GM18873 (cell line): ENCODE data around the gene SLC29A1.

Experiments
- ATAC-seq: cut with Tn5 transposase; IDR thresholded peaks from one replicate; pipeline ENCODE4 v1.9.1; 2021; ENCODE audit warnings: mild to moderate bottlenecking, moderate library complexity, moderate number of reproducible peaks; ENCODE audit not compliant: unreplicated experiment, low FRiP score

Gene SLC29A1

DNA sequence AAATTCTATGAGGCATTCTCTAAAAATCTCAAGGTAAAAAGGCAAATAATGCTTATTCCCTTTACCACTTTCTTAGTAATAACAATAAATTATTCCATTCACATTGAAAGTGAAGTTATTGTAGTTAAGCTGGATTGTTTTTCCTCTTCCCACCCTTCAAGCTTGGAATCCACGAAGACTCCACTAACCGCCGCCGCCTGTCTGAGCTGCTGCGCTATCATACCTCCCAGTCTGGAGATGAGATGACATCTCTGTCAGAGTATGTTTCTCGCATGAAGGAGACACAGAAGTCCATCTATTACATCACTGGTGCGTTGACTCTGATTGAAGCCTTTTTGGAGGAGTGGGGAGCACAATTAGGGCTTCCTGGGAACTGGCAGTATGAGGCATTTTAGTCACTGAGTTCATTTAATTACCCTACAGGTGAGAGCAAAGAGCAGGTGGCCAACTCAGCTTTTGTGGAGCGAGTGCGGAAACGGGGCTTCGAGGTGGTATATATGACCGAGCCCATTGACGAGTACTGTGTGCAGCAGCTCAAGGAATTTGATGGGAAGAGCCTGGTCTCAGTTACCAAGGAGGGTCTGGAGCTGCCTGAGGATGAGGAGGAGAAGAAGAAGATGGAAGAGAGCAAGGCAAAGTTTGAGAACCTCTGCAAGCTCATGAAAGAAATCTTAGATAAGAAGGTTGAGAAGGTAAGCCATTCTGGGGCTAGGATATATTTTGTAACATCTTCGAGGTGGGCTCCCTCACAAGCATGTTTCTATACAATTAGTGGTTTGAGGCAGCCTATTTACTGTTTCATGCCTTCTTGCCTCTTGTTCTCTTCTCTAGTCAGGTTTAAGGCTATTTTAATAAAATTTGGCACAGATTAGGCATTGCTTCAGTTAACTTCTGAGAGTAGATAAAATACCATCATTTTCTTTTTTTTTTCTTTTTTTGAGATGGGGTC, 28.5 kb downstream of the SLC29A1 start:
- ATAC-seq = no peak

DNA sequence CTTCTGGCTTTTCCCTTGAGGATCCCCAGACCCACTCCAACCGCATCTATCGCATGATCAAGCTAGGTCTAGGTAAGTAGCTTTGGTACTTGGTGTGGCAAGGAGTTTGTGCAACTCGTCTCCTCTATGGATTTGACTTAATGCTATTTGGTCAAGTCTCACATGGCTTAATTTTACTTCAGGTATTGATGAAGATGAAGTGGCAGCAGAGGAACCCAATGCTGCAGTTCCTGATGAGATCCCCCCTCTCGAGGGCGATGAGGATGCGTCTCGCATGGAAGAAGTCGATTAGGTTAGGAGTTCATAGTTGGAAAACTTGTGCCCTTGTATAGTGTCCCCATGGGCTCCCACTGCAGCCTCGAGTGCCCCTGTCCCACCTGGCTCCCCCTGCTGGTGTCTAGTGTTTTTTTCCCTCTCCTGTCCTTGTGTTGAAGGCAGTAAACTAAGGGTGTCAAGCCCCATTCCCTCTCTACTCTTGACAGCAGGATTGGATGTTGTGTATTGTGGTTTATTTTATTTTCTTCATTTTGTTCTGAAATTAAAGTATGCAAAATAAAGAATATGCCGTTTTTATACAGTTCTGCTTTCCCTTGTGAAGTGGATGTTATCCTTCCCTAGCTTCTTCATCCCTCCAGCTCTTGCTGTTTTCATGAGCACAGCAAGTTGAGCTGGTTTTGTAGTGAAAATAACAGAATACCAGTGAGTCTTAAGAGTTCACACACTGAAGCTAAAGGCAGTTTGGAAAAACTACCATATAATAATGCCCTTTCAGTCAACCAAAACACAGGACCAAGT, 30.1 kb downstream of the SLC29A1 start:
- ATAC-seq = no peak

DNA sequence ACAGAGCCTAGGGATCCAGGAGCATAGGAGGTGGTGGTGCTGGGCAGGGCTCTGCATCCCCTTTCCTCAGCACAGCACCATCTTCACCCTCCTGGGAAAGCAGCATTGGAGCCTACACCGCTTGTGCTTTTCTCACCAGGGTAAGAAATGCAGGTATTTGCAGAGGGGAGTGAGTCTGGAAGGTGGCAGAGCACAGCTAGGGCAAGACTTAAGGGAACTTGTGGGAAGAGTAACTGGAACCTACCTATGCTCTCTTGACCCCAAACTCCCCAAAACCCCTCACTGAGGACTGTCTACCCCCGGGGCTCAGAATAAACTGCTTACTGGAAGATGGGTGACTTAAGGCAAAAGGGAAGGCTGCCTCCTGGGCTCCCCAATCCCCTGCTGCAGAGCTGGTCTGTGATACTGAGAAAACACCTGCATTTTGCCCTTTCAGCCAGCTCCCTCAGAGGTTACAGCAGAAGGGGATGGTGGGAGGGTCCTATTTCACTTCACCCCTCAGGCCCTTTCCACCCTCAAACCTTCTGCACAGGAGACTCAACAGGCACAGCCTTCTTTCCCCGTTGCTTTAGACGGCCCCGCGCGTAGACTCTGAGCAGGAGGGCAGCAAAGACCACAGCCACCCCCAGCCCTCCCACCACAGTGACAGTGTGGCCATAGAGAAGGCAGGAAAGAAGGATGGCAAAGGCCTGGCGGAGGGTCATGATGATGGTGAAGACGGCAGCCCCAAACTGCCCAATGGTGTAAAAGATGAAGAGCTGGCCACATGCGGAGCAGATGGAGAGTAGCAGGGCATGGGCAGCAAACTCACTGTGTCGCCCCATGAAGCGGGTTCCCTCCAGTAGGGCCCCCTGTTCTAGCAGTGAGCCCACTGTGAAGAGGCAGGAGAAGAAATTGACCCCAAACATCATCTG, 31.1 kb downstream of the SLC29A1 start:
- no peak for ATAC-seq

DNA sequence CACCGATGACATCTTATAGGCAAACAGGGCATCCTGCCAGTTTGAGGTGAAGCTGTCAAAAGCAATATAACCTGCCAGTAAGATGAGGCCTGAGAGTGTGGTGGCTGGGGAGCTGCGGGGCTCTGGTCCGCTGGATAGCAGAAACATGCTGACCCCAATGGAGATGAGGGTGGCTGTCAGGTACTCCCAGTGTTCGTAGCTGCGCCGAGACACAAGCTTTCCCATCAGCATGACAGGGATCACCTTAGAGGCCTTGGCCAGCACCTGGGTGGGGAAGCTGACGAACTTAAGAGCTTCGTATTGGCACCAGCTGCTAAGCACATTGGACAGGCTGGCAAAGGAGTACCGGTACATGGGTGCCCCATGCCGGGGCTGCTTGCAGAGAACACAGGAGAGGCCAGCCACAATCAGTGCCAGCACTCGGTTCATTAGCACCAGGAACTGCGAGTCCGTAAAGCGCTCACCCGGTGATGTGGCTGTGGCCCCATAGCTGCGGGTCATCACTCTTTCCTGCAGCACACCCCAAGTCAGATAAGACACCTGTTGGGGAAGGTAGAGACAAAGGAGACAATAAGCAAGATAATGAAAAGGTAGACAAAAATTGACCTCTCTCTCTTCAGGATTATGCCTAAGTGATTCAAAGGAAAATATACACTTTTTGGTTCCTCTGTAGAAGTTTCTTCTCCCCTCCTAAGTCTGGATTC, 31.9 kb downstream of the SLC29A1 start:
- ATAC-seq = no peak

DNA sequence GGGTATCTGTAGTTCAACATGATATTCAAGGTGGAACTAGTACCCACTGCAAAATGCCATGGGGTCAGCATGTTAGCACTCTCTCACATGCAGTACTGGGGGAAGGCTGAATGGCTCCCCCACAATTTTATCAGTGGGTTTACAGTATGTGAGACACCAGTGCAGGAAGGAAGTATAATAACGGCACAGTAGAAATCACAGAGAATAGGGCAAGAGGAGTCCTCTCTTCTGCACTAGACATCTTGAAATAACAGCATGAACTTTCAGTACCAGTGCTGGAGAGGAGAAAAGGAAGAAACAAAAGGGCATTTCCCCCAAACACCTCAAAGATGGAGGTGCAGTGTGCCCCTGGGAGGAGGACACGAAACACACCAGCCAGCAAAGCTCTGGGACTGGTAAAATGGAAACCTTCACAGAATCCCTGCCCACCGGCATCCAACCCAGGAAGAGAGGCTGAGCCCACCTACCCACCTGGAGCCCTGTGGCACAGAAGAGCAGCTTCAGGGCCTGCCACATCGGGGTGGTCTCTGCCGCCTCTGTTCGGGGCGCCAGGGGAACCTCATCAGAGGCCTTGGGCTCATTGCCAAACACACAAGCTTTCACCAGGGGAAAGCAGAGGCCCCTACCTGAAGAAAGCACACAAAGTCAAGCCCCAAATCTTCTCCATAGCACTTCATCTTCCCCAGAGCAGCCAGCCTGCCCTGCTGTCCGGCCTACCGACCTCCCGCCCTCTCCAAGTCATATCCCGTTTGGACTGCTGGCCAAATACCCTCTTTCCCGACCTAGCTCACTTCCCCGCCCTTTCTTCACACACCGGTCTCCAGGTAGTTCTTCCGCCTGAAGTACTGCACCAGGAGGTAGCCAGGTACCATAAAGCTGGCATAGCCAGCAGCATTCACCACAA, 32.7 kb downstream of the SLC29A1 start:
- ATAC-seq = no peak

DNA sequence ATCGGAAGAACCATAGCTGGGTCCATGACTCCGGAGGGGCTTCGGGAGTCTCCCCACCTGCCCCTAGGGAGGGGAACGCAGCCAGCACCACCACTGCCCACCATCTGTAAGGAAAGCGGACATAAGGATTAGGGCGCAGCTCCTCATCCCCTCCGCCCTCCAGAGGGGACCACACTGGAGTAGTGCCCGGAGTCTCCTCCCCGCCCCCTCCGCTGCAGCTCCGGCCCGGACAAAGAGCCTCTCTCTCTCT, 33.3 kb downstream of the SLC29A1 start:
- ATAC-seq = no peak

DNA sequence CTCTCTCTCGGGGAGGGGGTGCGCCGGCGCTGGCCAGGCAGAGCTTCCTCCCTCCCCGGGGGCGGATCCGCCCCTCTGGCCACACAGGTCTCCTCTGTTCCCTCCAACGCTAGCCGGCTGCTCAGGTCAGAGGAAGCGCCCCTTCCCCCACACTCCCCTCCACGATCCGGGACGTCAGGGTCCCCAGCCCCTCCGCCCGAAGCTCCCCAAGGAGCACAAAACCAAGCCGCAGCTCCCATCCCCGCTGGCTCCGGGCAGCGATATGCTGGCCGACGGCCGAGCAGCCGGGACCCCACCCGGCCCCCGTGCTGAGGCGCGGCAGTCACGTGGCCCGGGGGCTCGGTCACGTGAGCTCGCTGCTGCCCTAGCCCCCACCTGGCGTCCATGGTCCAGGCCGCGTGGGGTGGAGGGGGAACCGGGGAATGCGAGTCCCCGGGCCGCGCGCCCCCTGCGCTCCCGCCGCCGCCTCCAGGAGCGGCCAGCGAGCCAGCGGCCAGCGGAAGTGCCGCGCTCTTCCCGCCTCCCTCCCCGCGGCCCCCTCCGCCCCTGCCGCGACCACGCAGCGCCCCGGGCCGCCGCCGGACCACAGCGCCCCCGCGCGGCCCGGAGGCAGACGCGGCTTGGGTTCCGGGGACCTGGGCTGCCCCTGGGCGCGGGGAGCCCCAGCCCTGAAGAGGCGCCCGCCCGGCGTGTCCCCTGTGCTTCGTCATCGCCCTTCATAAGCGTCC, 33.8 kb downstream of the SLC29A1 start, which contains the start of gene SLC35B2:
Gene SLC35B2, minus strand, starts transcription at position 504 of the 728 bp plus-strand sequence. Its CDS starts 118 bp downstream, at position 386.
- no peak for ATAC-seq

DNA sequence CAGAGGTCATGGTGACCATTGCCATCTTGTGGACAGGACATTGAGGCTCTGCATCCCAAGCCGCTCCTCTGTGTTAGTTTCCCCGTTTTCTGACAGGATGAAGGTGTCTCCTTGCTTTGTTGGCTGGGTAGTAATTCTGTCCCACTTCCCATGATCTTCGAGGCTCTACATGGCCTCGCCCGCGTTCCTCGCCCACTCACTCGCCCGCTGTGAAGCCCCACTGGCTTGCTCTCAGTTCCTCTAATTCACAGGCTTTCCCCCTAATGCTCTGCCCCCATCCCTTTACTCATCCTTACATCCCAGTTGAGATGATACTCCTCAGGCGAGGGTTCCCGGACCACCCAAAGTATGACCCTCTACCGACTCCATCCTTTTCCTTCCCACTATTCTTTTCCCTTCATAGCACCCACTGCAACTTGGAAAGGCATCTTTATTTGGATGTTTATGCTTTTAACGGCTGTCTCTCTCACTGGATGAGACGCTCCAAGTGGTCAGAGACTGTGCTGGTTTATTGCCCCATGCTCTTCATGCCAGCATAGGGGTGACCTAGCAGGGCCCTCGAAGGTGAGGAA, 34.4 kb downstream of the SLC29A1 start:
- ATAC-seq = no peak

DNA sequence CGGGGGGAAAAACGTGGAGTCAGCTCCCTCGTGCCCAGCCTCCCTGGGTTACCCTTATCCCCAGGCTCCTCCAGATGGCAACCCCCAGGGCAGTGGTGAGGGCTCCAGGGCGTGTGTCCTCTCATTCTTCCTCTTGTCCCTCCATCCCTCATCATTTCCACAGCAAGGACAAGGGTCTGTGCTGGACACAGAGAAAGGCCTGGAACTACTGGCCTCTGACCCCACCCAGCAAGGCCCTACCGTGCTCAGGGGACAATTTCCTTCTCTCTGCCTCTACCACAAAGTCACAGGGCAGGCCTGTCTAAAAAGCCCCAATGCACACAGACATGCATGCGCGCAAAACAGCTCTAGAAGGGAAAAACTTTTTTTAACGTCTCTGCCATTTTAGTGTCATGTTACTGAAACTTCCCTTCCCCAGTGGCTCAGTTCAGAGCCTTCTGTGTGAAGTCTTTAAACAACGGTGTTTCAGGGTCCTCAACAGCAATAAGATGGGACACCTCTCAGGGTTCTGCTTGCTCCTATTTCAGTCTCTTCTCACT, 35.0 kb downstream of the SLC29A1 start:
- no peak for ATAC-seq

DNA sequence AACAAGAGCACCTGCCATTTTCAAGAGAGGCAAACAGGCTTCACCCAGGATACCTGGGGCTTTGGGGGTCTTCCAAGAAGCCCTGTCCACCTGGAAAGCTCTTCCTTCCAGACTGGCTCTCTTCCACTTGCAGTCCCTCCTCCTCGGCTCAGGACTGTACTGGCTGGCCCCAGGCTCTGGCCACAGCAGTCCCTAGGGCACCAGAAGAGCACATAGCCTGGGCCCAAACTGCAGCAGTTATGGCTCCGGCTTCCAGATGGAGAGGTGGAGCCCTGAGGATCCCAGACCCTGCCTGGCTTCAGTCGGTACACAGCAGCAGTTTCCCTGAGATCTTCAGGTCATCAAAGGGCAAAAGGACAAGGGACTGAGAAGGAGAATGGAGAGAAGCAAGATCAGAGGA, 35.5 kb downstream of the SLC29A1 start:
- no peak for ATAC-seq

DNA sequence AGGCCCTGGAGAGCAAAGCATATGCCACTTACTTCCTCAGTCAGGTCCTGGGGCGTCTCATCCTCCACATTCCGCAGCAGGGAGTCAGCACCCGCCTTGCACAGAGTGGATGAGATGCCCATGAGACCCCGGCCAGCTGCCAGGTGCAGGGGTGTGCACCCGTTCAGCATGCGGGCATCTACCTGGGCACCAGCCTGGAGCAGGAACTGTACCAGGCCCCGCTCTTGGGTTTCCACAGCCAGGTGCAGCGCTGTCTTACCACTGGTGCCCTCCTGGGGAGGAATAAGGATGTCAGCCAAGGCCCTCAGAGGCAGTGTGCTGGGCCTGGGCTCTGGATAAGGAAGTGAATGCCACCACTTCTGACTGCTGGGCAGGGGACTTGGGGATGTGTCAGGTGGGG, 36.6 kb downstream of the SLC29A1 start:
- ATAC-seq = no peak

DNA sequence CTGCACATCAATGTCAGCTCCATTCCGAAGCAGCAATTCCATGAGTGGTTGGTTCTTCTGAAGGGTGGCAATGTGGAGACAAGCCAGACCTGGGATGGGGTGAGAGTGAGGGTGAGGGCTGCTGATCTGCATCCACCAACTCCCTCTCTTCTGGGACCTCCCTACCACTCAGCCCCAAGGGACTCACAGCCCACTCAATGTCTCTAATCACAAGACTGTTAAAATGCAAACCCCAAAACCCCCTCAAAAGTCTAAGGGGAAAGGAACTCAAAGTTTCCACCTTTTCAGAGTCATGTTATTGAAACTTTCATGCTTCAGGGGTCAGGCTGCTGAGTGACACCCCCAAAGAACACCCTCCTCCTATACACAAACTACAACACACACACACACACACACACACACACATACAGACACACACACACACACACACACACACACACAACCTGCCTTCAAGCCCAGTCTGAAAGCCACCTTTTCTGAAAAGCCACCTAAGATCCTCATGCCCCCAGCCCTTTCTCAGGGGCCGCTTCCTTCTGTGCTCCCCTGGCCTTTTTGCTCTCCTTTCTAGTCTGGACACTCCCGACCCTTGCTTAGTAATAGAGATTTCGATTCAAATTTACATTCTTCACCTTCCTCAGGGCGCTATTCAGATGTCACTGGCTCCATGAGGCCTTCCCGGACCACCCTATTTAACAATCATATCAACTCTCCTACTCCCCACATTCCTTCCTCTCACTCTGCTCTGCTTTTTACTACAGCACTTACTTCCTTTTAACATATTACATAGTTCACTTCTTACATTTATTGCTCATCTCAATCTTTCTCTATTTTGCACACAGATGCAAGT, 37.3 kb downstream of the SLC29A1 start:
- no peak for ATAC-seq

DNA sequence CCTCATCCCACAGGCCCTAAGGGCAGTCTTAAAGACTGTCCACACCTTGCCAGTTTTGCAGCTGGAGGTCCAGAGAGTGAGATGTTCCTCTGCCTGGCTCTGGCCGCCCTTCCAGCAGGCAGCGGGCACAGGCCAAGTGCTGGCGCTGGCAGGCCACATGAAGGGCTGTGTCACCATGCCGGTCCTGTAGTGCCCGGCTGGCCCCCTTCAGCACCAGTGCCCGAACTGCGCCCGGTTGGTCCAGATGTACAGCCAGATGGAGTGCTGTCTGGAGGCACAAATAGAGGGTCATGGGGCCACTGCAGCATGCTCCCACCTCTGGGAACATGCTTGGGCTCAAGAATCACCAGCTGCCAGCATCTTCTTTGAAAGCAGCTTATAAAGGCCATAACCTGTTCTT, 38.2 kb downstream of the SLC29A1 start:
- ATAC-seq = no peak

DNA sequence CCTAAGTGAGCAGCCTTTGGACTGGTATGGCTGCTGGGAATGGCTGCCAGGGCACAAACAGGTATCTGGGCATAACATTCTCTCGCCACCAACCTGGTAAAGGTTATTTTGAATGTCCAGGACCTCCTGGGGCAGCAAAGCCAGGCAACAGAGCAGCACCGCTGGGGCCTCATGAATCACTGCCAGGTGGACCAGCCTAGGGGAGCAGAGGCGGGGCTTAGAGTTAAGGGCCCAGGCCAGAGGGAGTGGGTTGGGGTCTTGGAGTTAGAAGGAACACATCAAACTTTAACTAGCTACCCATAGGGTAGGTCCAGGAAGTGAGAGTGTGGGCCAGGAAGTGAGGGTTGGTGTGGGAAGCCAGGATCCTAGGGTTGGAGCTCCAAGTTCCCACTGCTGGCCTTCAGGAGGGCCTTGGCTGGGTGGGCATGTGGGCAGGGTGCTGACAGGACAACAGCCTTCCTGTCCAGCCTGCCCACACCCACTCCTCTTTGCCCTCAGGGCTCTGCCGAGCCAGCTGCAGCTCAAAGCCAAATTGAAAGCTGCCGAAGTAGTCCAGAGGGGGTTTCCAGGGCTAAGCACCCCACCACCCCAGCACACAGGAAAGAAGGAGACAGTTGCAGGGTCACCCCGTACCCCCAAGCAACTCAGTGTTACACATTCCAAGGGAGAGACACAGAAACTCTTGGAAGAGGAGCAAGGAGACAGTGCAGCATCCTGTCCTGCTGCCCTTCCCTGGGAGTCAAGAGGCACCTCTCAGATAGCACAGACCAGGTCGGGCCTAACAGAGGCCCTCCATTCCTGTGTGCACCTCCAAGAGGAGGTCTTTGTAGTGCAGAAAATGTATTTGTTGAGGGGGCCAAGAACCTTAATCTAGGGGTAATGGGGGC, 39.3 kb downstream of the SLC29A1 start:
- ATAC-seq = no peak

DNA sequence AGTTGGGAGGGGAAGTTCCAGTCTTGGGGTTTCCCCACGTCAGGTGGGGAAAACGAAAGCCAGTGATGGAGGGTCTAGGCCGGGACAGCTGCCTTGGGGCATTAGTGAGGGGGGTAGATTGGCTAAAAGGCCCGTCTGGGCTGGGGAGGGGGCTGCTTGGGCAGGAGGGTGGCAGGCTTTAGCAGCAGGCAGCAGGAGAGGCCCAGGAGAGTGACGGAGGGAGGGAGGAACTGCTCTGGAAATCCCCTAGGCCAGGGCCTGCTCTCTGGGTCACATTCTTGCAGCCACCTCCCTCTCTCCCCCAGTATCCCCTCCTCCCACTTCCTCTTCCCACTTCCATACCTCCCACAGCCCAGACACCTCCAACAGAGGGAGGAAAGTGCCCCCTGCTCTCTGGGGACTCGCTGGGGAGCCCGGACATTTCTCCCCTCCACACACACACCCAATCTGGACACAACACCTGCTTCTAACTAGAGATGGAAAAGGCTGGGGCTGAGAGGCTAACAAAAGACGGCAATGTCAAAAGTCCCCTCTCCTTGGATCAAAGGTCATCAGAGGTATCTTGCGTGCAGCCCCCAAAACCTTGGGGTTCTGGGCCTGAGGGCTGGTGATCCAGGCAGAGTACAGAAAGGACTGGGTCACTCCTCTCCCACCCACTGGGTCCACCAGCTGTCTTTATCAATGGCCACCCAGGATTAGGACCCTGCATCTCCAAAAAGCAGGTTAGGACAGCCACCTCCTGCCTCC, 40.1 kb downstream of the SLC29A1 start:
- no peak for ATAC-seq
